ENCODE measurements around the gene RNPS1.

The RNPS1 gene

GRCh38 chr16:2284797-2285576 lies 17.1 kb upstream of the RNPS1 start:
- DNase-seq: no peak
- in situ Hi-C loops (cut with MboI; ENCODE audit: low pct_unique_long_range_greater_than_20kb, low sequenced_read_pairs): loop anchor here (25.0 kb wide), 1 partner anchor 377 kb away; no protein-coding TSS in a partner anchor

DNA sequence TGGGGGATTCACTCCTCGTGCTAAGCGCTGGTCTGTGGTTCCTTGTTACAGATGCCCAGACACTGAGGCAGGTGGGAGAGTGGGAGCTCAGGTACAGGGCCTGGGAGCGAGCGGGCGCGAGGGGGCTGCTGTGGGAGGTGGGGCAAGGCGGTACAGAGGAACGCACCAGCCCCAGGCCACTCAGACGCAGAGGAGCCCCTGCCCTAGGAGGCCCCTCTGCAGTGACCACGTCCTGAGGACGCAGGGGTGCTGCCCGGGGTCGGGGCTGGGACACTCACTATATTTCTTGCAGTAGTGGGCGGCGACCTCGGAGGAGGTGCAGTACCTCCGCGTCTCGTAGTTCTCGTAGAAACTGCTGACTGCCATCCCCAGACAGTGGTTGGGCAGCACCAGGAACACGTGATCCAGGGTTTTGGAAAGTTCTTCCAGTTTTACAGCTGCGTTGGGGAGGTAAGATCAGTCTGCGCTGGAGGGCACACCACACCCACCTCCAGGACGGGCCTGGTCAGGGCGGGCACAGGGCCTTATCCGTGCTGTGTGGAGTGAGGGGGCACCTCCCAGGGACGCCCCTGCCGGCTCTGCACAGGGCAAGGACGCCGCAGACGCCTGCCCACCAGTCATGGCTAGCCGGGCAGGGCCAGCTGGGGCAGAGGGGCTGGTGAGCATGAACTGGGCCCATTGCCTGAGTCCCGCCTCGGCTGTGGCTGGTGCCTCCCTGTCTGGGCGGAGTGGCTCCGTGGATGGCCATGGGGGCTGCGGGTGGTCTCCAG lies 16.3 kb upstream of the RNPS1 start:
- in situ Hi-C loops (cut with MboI; ENCODE audit: low pct_unique_long_range_greater_than_20kb, low sequenced_read_pairs): loop anchor here (25.0 kb wide), 1 partner anchor 378 kb away; no protein-coding TSS in a partner anchor
- DNase-seq: no peak

GRCh38 chr16:2282866-2283555 lies 15.1 kb upstream of the RNPS1 start:
- in situ Hi-C loops (cut with MboI; ENCODE audit: low pct_unique_long_range_greater_than_20kb, low sequenced_read_pairs): loop anchor here (25.0 kb wide), 1 partner anchor 379 kb away; no protein-coding TSS in a partner anchor

DNA sequence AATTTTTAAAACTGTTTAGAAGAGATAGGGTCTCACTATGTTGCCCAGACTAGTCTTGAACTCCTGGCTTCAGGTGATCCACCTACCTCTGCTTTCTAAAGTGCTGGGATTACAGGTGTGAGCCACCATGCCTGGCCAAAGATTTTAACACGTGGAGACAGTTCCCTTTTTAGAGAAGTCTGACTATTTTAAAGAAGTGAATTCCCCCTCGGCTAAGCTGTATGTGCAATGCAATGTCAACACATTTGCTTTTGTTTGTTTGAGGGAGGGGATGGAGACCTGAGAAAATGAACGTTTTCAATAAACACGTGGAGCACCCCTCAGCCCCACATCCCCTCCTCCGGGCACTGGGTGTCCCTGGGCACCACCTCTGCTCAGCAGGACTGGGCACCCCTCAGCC lies 14.3 kb upstream of the RNPS1 start:
- DNase-seq: no peak
- in situ Hi-C loops (cut with MboI; ENCODE audit: low pct_unique_long_range_greater_than_20kb, low sequenced_read_pairs): loop anchor here (25.0 kb wide), 1 partner anchor 380 kb away; no protein-coding TSS in a partner anchor

More at GRCh38 chr16:2282866-2283555, 15.1 kb upstream of the RNPS1 start:
- no peak for DNase-seq

- in situ Hi-C loops (cut with MboI; ENCODE audit: low pct_unique_long_range_greater_than_20kb, low sequenced_read_pairs): loop anchor here (25.0 kb wide), 1 partner anchor 381 kb away; no protein-coding TSS in a partner anchor
- no peak for DNase-seq
Measured at GRCh38 chr16:2280981-2281542, 13.1 kb upstream of the RNPS1 start.

DNA sequence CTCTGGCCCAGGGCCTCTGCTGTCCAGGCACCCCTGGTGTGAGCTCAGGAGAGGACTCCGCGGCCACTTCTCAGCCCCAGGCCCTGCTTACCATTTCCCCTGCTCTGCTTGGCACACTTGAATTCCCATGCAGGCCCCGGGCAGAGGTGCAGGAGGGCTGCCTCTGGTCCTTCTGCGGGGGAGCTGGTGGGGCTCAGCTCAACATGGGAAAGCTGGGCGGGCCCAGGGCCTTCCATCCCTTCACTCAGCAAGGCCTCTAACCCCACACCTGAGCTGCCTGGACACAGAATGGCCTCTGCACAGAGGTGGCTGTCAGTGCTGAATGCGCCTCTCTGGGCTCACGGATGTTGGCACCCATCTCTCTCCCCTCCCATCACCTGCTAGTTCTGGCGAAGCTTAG lies 12.5 kb upstream of the RNPS1 start:
- DNase-seq: no peak
- in situ Hi-C loops (cut with MboI; ENCODE audit: low pct_unique_long_range_greater_than_20kb, low sequenced_read_pairs): loop anchor here (25.0 kb wide), 1 partner anchor 382 kb away; no protein-coding TSS in a partner anchor

DNA sequence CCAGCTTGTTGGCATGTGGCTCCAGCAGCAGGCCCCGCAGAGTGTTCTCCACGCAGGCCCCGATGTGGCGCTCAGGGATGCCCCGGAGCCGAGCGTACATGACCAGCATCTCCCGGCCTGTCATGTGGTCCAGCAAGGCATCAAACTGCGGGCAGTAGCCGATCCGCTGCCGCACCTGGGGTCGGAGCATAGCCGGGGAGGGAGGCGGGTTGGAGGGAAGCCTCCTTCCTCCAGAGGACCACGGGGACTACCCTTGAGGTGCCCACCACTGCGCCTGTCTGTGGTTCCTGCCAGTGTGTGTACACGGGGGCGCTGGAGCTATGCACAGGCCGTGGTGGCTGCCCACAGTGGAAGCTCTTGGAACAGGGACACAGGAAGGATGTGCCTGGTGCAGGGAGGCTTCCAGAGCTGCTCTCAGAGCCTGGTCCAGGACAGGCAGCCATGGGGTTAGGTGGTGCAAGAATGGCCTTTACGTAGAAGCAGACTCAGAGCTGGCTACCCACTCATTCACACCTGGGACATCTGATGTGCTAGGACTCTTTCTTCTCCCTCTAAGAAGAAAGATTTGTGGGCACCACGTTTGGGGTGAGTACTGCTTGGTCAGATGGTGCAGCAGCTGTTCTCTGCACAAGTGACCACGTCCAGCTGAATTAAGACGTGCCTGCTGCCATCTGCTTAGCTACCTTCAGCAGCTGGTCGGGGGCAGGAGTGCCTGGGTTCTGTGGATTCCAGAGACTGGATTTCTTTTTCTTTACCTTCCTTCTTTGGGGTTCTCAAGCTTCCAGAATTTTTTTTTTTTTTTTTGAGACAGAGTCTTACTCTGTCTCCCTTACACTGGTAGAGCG lies 11.3 kb upstream of the RNPS1 start:
- in situ Hi-C loops (cut with MboI; ENCODE audit: low pct_unique_long_range_greater_than_20kb, low sequenced_read_pairs): loop anchor here (25.0 kb wide), 1 partner anchor 383 kb away; no protein-coding TSS in a partner anchor
- DNase-seq: no peak

DNA sequence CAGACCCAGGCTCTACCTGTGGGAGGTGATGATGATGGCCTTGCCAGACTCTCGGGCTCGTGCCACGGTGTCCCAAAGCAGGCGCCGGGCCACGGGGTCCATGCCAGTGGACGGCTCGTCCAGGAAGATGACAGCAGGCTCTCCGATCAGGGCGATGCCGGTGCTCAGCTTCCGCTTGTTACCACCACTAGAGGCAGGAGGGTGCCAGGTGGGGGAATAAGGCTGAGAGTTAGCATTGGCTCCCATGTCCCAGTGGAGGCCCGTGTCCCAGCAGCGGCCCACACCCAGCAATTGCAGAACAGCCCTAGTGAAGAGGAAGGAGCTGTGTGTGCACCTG lies 10.3 kb upstream of the RNPS1 start:
- DNase-seq: no peak
- in situ Hi-C loops (cut with MboI; ENCODE audit: low pct_unique_long_range_greater_than_20kb, low sequenced_read_pairs): loop anchor here (25.0 kb wide), 1 partner anchor 384 kb away; no protein-coding TSS in a partner anchor

GRCh38 chr16:2277466-2278271 lies 9.7 kb upstream of the RNPS1 start:
- in situ Hi-C loops (cut with MboI; ENCODE audit: low pct_unique_long_range_greater_than_20kb, low sequenced_read_pairs): loop anchor here (25.0 kb wide), 1 partner anchor 385 kb away; no protein-coding TSS in a partner anchor
- no peak for DNase-seq

DNA sequence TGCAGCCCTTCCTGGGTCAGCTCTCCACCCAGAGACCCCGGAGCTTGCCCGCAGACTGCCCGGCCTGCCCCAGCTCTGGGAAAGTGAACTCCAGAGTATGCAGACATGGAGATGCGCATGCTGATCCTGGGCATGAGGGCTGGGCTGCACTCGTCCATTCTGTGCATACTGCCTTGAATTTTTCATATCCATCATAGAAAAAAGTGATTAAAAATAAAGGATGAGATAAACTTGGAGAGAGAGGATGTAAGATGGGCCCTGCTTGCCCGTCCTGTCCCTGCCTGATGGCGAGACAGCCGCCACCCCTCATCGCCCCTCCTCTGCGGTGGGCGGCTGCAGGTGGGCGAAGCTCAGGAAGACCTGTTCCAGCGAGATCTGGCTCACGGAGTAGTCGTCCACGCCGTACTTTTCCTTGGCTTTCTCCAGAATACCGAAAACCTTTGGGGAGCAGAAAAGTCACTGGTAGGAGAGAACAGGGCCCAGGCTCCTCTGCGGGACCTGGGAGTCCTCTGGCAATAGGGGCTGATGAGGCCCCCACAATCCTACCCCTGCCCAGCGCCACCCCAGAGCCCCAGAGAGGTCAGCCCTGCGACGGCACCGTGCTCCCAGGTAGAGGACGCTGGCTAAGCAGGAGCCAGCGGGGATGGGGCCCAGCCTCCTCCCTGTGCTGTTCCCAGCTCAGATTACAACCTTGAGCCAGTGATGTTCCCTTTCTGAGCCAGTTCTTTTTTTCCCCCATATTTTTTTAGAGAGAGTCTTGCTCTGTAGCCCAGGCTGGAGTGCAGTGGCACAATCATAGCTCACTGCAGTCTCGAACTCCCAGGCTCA lies 8.7 kb upstream of the RNPS1 start:
- in situ Hi-C loops (cut with MboI; ENCODE audit: low pct_unique_long_range_greater_than_20kb, low sequenced_read_pairs): loop anchor here (25.0 kb wide), 1 partner anchor 386 kb away; no protein-coding TSS in a partner anchor
- DNase-seq: no peak

DNA sequence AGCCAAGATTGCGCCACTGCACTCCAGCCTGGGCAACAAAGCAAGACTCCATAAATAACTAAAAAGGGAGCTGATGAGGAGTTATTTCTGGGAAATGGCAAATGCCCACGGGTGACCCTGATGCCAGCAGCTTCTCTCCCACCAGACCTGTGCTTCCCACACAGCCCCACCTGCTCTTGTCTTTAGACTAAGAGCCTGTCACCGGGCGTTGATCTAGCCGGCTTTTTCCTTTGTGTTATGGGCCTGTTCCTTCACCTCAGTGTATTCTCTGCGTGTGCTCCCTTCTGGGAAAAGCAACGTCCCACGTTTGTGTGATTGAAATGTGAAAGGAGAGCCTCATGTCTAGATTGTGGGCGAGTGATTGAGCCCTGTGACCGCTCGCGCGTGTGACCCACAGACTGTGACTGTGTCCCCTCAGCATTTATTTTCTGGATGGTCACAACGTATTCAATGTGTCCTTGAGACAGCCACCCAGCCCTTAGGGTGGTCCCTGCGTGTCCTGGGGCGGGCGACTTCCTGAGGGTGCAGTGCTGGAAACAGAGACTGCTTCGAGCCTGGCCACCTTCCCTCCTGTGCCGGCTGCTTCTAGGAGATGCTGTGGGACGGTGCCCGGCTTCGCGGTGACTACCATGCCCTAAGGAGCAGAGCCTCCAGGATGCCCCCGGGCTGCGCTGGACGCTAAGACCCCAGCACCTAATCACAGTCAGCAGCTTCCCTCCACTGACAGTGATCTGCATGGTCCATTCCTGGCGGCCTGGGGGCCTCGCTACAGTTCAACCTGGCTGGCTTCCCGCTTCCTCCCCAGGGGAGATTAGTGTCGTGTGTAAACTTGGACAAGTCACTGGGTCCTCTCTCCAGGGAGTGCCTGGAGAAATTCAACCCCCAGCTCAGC lies 7.8 kb upstream of the RNPS1 start:
- in situ Hi-C loops (cut with MboI; ENCODE audit: low pct_unique_long_range_greater_than_20kb, low sequenced_read_pairs): loop anchor here (25.0 kb wide), 1 partner anchor 387 kb away; no protein-coding TSS in a partner anchor
- DNase-seq: no peak

GRCh38 chr16:2273931-2274330 lies 6.0 kb upstream of the RNPS1 start:
- in situ Hi-C loops (cut with MboI; ENCODE audit: low pct_unique_long_range_greater_than_20kb, low sequenced_read_pairs): no loop called here
- DNase-seq: no peak

- in situ Hi-C loops (cut with MboI; ENCODE audit: low pct_unique_long_range_greater_than_20kb, low sequenced_read_pairs): no loop called here
- no peak for DNase-seq
Measured at GRCh38 chr16:2273484-2273883, 5.6 kb upstream of the RNPS1 start.

- in situ Hi-C loops (cut with MboI; ENCODE audit: low pct_unique_long_range_greater_than_20kb, low sequenced_read_pairs): no loop called here
- no peak for DNase-seq
Measured at GRCh38 chr16:2271848-2272461, 4.0 kb upstream of the RNPS1 start.

Measured in KBM-7 (cell line).